DMS79 treated with DMSO at 0.1 percent for 48 hours (cell line): Measurements from ENCODE around the gene ZP3.
"Not testable (repeated sequence)": the region's sequence is repeated elsewhere in the genome, so short reads cannot be mapped to it uniquely, and the experiment has no call there.

Experiments used
- DNase-seq: peaks from one replicate; lab custom pipeline; 2025; lab: John Stamatoyannopoulos, UW

The ZP3 gene

DNA sequence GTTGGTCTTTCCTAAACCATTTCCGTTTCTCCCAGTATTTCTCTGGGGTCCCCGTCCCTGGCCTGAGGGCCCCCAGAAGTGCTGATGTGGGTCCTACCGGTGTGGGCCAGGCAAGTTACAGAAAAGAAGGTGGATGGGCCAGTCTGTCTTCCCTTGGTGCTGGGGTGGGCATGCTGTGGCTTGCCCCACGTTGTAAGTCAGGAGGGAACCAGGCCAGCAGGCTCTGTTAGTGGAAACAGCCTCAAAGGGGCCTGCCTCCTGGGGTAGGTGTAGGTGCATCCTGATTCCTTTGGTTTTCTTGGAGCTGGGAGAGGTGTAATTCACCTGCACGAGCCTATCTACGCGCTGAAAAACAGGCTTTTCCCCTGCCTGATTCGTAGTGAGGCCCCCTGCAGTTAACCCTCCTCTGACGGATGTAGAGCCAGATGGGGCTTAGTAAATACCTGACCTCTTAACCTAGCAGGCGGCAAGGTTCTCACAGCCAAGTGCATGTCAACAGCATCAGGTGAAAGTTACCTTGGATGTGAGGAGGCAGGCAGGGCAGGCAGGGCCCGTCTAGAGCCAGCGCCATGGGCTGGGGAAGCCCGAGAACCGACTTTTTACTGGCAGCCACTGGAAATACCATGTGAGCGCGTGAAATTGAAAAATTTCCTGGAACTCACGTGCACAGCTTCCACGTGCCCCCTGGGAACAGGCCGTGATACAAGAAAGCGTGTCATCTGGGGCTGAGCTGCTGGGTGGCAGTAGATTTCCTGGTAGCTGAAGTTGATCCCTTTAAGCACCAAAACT lies 61.3 kb downstream of the ZP3 start:
- not testable (repeated sequence) for DNase-seq

DNA sequence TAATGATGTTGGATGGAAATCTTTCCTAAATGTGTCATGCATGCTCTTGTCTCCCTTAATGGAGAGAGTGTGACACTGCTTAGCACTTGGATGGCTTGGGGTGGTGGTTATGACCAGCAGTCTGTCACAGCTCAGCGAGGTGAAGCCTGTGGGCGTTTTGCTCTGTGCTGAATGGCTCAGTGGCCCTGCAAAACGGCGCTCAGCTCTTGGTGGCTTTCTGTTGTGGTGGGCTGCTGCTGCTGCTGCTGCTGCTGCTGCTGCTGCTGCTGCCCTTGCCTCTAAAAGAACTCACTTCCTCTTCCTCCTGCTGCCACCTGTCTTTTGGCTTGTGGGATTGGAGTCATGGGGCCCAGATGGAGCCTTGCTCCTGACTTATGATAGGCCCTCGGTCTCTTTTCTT lies 61.9 kb downstream of the ZP3 start:
- not testable (repeated sequence) for DNase-seq

DNA sequence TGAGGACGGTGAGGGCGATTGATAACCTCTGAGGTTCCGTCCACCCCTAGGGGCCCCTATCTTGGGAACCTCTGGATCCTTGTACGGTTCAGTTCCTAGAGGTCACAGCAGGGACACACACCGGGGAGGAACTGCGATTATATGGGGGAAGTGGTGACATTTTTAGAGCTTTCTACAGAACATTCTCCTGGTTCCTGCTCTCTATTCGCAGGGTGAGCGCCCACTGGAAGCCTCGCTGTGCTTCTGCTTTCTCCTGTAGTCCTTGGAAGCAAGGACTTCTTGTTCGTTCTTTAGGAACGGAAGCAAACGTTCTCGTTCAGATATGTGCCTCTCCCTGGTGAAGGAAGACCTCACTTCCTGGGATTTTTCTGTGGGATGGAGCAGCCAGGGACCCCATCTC lies 63.2 kb downstream of the ZP3 start:
- not testable (repeated sequence) for DNase-seq
